ENCODE results near the gene PXYLP1. TPM values are rescaled to one million over a fixed set of nuclear protein-coding genes. Genes with fewer than 3 reads are reported as not detected.

The PXYLP1 gene
- total RNA-seq, 1 donor from 2014 or later, result 36.3 TPM

GRCh38 chr3:141234283-141234682, 2.7 kb downstream of the PXYLP1 start:
- Mint-ChIP-seq H3K9me3 (no peaks in the 10 kb centered on the region), H3K4me1 (peaks cover 22% of the 10 kb centered on the region), H3K36me3 (peaks cover 14% of the 10 kb centered on the region), H3K27me3 (ENCODE audit: insufficient read depth, low read depth) (peaks cover 8% of the 10 kb centered on the region), H3K4me3 (no peak overlapping the region), H3K27ac (no peak overlapping the region)
- Histone ChIP-seq H3K27ac (no peak overlapping the region), H3K36me3 (no peaks in the 10 kb centered on the region), H3K79me2 (ENCODE audit: low read depth) (peaks cover 8% of the 10 kb centered on the region), H2AFZ (replicated peaks) (no peak overlapping the region), H3K27me3 (peaks cover 29% of the 10 kb centered on the region), H3K4me1 (peaks cover 13% of the 10 kb centered on the region), H3K9ac (no peak overlapping the region), H4K20me1 (ENCODE audit: low read depth) (no peaks in the 10 kb centered on the region), H3K4me3 (no peak overlapping the region), H3K4me2 (no peak overlapping the region), H3F3A (ENCODE audit: low read depth) (peaks cover 8% of the 10 kb centered on the region), H3K9me3 (ENCODE audit: low read depth) (no peaks in the 10 kb centered on the region)
- DNase-seq (ENCODE audit: low spot score), result no peak
- no peak for TF ChIP-seq EZH2 (IDR thresholded peaks at IDR 0.05)
- no peak for TF ChIP-seq EZH2phosphoT487 (IDR thresholded peaks at IDR 0.05)
- TF ChIP-seq CTCF (IDR thresholded peaks at IDR 0.05), result no peak

DNA sequence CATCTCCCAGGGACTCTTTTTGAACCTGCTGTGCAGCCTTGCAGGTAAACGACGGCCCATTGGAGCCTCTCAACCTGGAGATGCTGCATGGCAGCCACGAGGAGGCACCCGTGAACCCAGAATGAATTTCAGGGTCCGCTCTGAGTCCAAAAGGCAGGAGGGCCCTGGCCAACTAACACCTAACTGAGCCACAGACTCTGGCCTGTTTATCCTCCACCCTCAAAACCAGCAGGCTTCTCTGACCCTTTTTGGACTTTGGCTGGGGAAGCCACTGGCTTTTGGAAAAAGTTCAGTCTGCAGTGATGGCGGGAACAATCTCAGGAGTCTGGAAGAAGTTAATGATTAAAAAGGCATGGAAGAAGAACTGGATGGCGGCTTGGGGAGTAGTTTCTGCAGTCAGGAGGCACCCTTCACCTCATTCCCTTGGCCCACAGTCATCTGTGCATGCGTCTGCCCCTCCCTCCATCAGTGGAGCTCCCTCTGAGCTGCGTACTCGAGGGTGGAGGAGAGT, 4.1 kb downstream of the PXYLP1 start:
- H3K4me2 ChIP-seq, result no peak overlapping the region
- H3K27ac ChIP-seq, result no peak overlapping the region
- Mint-ChIP-seq H3K4me3 (no peak overlapping the region), H3K9me3 (no peaks in the 10 kb centered on the region), H3K4me1 (peaks cover 27% of the 10 kb centered on the region), H3K27ac (no peak overlapping the region), H3K27me3 (ENCODE audit: insufficient read depth, low read depth) (peaks cover 7% of the 10 kb centered on the region), H3K36me3 (peaks cover 20% of the 10 kb centered on the region)
- TF ChIP-seq EZH2phosphoT487 (IDR thresholded peaks at IDR 0.05), result no peak
- TF ChIP-seq CTCF (IDR thresholded peaks at IDR 0.05), result no peak
- no peak for TF ChIP-seq EZH2 (IDR thresholded peaks at IDR 0.05)
- H3K9ac ChIP-seq, result no peak overlapping the region
- H3K36me3 ChIP-seq, result no peaks in the 10 kb centered on the region
- H3F3A ChIP-seq (ENCODE audit: low read depth), result peaks cover 8% of the 10 kb centered on the region
- DNase-seq (ENCODE audit: low spot score), result no peak
- H3K9me3 ChIP-seq (ENCODE audit: low read depth), result no peaks in the 10 kb centered on the region
- H3K27me3 ChIP-seq, result peaks cover 16% of the 10 kb centered on the region
- H3K4me3 ChIP-seq, result no peak overlapping the region
- H3K4me1 ChIP-seq, result peaks cover 16% of the 10 kb centered on the region
- H2AFZ ChIP-seq (replicated peaks), result no peak overlapping the region
- no peaks in the 10 kb centered on the region for H4K20me1 ChIP-seq (ENCODE audit: low read depth)
- peaks cover 8% of the 10 kb centered on the region for H3K79me2 ChIP-seq (ENCODE audit: low read depth)

DNA sequence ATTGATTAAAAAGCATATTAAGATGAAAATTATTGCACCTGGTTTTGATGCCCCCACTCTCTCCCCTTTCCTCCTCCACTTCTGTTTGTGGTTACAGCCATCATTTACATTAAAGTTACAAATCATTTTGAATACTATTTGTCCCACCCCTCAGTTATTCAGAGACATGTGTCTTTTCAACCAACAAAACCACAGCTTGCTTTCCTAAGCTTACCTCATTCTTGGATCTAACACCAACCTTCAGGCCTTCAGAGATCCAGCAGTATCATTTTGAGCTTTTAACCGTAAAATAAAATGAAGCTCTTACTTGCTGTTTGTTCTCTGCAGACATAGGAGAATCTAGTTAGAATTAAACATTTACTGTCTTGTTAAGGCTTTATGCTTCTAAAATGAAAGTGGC, 4.7 kb downstream of the PXYLP1 start:
- Histone ChIP-seq H3K4me2 (no peak overlapping the region), H3K4me3 (no peak overlapping the region), H2AFZ (replicated peaks) (no peak overlapping the region), H3F3A (ENCODE audit: low read depth) (peaks cover 8% of the 10 kb centered on the region), H4K20me1 (ENCODE audit: low read depth) (no peaks in the 10 kb centered on the region), H3K9me3 (ENCODE audit: low read depth) (no peaks in the 10 kb centered on the region), H3K4me1 (peaks cover 18% of the 10 kb centered on the region), H3K36me3 (no peaks in the 10 kb centered on the region), H3K27ac (no peak overlapping the region), H3K9ac (no peak overlapping the region), H3K79me2 (ENCODE audit: low read depth) (peaks cover 8% of the 10 kb centered on the region), H3K27me3 (peaks cover 11% of the 10 kb centered on the region)
- DNase-seq (ENCODE audit: low spot score), result no peak
- Mint-ChIP-seq H3K9me3 (no peaks in the 10 kb centered on the region), H3K4me1 (peaks cover 25% of the 10 kb centered on the region), H3K27me3 (ENCODE audit: insufficient read depth, low read depth) (peaks cover 7% of the 10 kb centered on the region), H3K36me3 (peaks cover 20% of the 10 kb centered on the region), H3K4me3 (no peak overlapping the region), H3K27ac (no peak overlapping the region)
- no peak for TF ChIP-seq EZH2phosphoT487 (IDR thresholded peaks at IDR 0.05)
- no peak for TF ChIP-seq EZH2 (IDR thresholded peaks at IDR 0.05)
- TF ChIP-seq CTCF (IDR thresholded peaks at IDR 0.05), result no peak
